Activated CD4-positive, alpha-beta T cell treated with anti-CD3 and anti-CD28 coated beads, Interleukin-10, Interleukin-2, amounts not matched to agents 100 ng/mL and 50 ng/mL, durations not matched to agents 16 hours and 8 hours (primary cell): Measurements from ENCODE around the gene CDK3.

Experiments used
- DNase-seq: peaks from one replicate; pipeline ENCODE4 v3.0.0-alpha.2; 2020

The CDK3 gene

GRCh38 chr17:75994802-75995370 is 5.8 kb upstream of the CDK3 start:
- DNase-seq: no peak

- no peak for DNase-seq
Measured at GRCh38 chr17:75995385-75995925, 5.2 kb upstream of the CDK3 start.

GRCh38 chr17:75996665-75997590 is 3.7 kb upstream of the CDK3 start:
- DNase-seq: peak; percentile 50

GRCh38 chr17:75998327-75998795 is 2.3 kb upstream of the CDK3 start:
- no peak for DNase-seq

- peak; percentile 70 for DNase-seq
Measured at GRCh38 chr17:76000016-76000754, 470 bp upstream of the CDK3 start.

GRCh38 chr17:76002100-76002499 is 1.4 kb downstream of the CDK3 start:
- no peak for DNase-seq

- DNase-seq: no peak
Measured at GRCh38 chr17:76003915-76004314, 3.3 kb downstream of the CDK3 start.

- DNase-seq: no peak
Measured at GRCh38 chr17:76004750-76005262, 4.2 kb downstream of the CDK3 start.

- peak; percentile 81 for DNase-seq
Measured at GRCh38 chr17:76005263-76006149, 4.9 kb downstream of the CDK3 start.

GRCh38 chr17:76007131-76007849 is 6.6 kb downstream of the CDK3 start:
- no peak for DNase-seq

- DNase-seq: no peak
Measured at GRCh38 chr17:76007850-76008165, 7.2 kb downstream of the CDK3 start.

- no peak for DNase-seq
Measured at GRCh38 chr17:76008208-76008607, 7.6 kb downstream of the CDK3 start.

- no peak for DNase-seq
Measured at GRCh38 chr17:76008630-76009425, 8.2 kb downstream of the CDK3 start.

GRCh38 chr17:76009447-76009846 is 8.8 kb downstream of the CDK3 start:
- DNase-seq: no peak

- DNase-seq: no peak
Measured at GRCh38 chr17:76009969-76010661, 9.5 kb downstream of the CDK3 start.

- DNase-seq: no peak
Measured at GRCh38 chr17:76011951-76012350, 11.3 kb downstream of the CDK3 start.

- no peak for DNase-seq
Measured at GRCh38 chr17:76013377-76013932, 12.8 kb downstream of the CDK3 start.

- DNase-seq: peak; percentile 84
Measured at GRCh38 chr17:76014100-76014924, 13.7 kb downstream of the CDK3 start.

GRCh38 chr17:76014925-76015261 is 14.2 kb downstream of the CDK3 start:
- no peak for DNase-seq
